Body of pancreas (tissue), 4 donors: ENCODE data around the gene MELK.

ENCODE experiments used
- CTCF ChIP-seq, 7 experiments: fragments of 450-650 bp in 4 of 7; fragments of 200-600 bp in 3 of 7; sonication (generic) in 3 of 7; IDR thresholded peaks; one replicate each; pipeline ENCODE4 v1.5.1; 2016 to 2019; ENCODE audit warnings: antibody characterized with exemption in 7 of 7
- POLR2A ChIP-seq, 3 donors: fragments of 450-650 bp; IDR thresholded peaks; one replicate each; pipeline ENCODE4 v1.6.1; 2016; ENCODE audit warnings: antibody characterized with exemption in 3 of 3, mild to moderate bottlenecking in 2 of 3

GRCh38 chr9:36537861-36538260, 34.8 kb upstream of the MELK start:
- no peak for TF ChIP-seq CTCF (IDR thresholded peaks at IDR 0.05)
- no peak for TF ChIP-seq POLR2A (IDR thresholded peaks at IDR 0.05)
